ENCODE results near the gene IL2.

Gene IL2

GRCh38 chr4:122456231-122457116 is at the start of gene IL2:
Gene IL2, minus strand, starts transcription at chr4:122456725. Its CDS starts 285 bp downstream, at chr4:122456440.
- peak; percentile 3 for DNase-seq

DNA sequence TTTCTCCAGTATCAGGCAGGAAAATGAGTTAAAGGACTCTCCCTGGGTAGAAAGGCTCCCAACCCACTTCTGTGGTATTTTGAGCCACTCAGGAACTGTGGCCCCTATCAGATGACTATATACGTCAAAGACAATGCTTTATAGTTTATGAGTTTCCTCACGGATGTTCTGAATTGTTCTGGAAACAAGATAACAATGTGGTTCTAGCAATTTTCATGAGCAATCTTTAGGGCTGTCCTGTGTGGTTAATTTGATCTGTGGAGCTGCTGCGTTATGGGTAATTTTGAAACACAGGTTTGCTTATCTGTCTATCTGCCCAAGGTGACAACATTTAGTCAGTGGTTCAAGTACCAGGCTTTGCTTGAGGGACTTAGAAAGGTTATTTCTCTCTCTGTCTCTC is 46.7 kb upstream of the IL2 start:
- DNase-seq = no peak

- peak; percentile 12 for DNase-seq
These were observed 44.5 kb upstream of the IL2 start for GRCh38 chr4:122500852-122501501.

GRCh38 chr4:122489061-122489460 is 32.5 kb upstream of the IL2 start:
- DNase-seq = no peak

GRCh38 chr4:122483481-122483880 is 27.0 kb upstream of the IL2 start:
- DNase-seq = no peak

DNA sequence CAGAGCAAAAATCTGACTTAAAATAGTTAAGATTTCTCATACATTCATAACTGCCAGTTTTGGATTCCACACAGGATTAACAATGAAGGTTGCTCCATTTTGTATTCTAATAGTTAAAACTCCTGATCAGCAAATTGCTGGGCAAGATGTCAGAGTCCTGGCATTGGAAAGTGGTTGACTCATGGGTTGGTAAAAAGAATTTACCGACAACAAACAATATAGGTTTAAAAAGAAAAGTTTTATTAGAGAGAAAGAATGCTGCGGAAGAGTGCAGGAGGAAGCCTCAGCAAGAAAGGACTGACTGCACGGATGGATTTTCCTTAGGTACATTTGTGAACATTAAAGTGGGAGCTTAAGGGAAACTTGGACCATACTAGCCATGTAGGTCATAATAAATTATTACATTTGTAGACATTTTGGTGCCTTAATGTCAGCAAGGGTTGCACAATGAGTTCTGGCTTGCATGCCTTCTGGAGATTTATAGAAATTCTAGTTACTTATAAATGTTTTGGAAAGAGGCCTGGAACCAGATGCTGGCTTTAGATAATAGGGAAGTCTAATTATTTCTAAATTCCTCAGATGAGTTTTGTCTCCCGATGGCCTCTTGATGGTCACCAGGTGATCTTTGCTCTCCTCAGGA is 25.4 kb upstream of the IL2 start:
- DNase-seq = no peak

DNA sequence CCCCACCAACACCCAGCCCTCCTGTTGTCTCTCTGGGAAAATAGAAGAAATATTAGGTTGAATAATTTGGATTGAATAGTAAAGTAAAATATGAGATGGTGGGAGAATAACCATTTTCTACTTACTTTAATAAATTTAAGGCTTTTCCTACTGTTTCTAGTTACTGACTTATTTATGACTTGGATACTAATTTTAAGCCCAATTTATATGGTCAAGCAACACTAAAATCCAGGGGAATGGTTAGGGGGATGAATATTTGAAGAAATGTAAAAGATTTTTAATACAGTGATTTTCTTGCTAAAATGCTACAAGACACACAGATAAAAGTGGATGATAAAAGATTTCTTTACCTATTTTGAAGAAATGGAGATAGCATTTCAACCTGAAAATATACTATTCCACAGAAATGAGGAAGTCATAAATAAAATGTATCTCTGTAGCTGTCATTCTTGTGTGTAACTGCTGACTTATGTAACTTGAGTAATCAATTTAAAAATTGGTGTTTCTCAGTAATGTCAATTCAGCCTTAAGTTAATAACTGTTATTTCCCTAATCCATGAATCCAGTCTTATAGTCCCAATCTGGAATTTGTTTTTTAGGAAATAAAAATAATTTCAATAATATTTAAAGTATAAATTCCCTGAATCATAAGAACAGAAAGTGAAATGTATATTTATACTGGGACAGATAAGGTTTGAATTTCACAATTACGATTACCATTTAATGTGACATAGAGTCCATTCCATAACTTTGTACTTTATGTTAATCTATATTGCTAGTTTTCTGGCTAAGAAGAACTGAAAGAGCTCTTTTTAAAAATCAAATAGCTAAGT is 24.3 kb upstream of the IL2 start:
- no peak for DNase-seq

DNA sequence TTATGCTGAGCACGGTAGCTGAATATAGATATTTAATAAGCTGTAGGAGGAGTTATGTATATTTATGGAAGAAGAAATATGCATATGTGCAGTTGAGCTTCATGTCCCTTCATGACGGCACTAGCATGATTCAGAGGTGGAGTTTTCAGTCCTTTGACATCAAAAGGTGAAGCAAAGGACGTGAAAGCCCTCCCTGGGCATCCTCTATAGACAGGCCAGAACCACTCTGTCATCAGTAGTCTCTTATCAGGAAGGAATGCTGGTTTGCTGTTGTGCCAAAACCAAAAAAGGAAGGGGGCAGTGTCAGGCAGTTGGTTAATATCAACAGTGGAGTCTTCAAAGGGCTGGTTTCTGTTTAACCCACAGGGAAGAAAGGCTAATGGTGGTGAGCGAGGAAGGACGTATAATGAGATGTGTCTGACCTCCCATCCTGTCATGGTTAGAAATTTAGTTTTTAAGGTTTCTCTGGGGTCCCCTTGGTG is 23.5 kb upstream of the IL2 start:
- no peak for DNase-seq

- no peak for DNase-seq
These were observed 20.2 kb upstream of the IL2 start for GRCh38 chr4:122476745-122477144.

GRCh38 chr4:122476126-122476525 is 19.6 kb upstream of the IL2 start:
- DNase-seq = no peak

GRCh38 chr4:122475233-122475632 is 18.7 kb upstream of the IL2 start:
- no peak for DNase-seq

DNA sequence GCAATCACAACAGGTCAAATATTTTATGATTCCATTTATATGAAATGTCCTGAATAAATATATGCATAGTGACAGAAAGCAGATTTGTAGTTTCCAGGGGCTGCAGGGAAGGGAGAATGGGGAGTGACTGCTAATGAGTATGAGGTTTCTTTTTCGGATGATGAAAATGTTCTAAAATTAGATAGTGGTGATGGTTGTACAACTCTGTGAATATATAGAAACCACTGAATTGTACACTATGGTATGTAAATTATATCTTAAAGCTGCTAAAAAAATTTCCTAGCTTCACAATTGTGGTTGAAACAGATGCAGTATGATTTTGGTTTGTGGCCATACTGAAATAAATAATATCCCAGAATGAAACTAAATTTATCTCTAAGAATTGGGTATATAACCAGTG is 12.9 kb upstream of the IL2 start:
- DNase-seq = no peak

DNA sequence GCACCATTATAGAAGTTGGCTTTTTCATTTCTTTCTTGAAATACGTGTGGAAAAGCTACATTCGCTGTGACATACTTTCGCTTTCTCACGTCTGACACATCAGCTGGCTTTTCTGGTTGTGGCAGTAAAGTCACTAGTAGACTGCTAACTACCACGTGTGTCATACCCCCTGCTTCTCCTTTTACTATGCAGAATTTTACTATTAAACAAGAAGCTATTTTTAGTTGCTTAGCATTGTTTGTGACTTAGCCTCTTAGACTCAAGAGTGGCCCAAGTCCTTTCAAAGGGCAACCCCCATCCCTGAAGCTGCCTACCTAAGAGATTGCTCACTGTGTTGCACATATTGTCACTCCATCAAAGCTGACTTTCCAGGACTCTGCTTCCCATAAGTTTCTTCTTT is 2.1 kb upstream of the IL2 start:
- DNase-seq = no peak

GRCh38 chr4:122453384-122453995 is 3.0 kb downstream of the IL2 start:
- no peak for DNase-seq

GRCh38 chr4:122450847-122451246 is 5.7 kb downstream of the IL2 start:
- no peak for DNase-seq

DNA sequence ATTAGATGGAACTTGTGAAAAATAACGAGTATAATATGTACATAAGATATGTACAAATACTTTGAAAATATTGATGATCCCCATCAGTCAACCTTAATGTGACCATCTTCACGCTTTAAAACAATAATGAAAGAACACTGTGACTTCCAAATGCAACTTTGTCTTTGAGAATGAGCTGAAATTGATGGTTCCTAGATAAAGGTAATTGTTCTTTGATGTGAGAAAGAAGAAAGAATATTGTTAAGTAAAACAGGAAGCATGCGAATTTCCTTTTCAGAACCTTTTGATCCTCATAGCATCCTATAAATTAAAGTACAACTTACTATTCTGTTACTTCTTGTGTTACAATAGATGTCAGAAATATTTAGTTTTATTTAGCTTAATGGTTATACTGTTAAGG is 22.2 kb downstream of the IL2 start:
- no peak for DNase-seq

- no peak for DNase-seq
These were observed 25.2 kb downstream of the IL2 start for GRCh38 chr4:122431351-122431750.

- no peak for DNase-seq
These were observed 33.3 kb downstream of the IL2 start for GRCh38 chr4:122423246-122423645.

DNA sequence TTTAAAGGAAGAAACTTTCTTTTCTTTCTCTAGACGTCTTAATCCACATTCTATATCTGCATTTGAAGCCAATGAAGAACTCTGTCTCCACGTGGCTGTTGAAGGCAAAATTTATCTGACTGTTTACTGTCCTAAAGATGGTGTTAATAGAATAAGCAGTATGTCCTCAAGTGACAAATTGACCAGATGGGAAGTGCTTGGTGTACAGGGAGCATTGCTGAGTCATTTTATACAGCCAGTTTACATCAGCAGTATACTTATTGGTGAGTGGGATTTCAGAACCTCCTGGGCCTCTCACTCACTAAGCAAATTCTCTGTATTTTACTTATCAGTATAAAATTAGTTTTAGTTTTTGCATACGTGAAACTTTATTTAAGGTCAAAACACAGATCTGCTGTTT is 44.0 kb downstream of the IL2 start:
- no peak for DNase-seq

- no peak for DNase-seq
These were observed 52.7 kb downstream of the IL2 start for GRCh38 chr4:122403861-122404260.
